MM.1S (cell line): Measurements from ENCODE around the gene FGF14.

Source experiments
- DNase-seq: peaks from one replicate; pipeline ENCODE4 v3.0.0-alpha.2; 2015
- H2AFZ ChIP-seq: fragments of 300-600 bp; sonication (generic); 2 replicates; pipeline ENCODE4 v1.6.0; 2016; ENCODE audit warnings: antibody characterized with exemption, low read length
- H3F3A ChIP-seq: fragments of 300-600 bp; sonication (generic); 2 replicates; pipeline ENCODE4 v1.6.1; 2016; ENCODE audit warnings: mild to moderate bottlenecking, antibody characterized with exemption, low read length, moderate library complexity, mixed read lengths; ENCODE audit not compliant: insufficient read depth
- H3K27ac ChIP-seq: fragments of 300-600 bp; sonication (generic); 2 replicates; pipeline ENCODE4 v1.5.1; 2016; ENCODE audit warnings: mild to moderate bottlenecking, low read length
- H3K27me3 ChIP-seq: fragments of 300-600 bp; sonication (generic); replicated peaks from 2 replicates; pipeline ENCODE4 v1.6.0; 2016; ENCODE audit warnings: low read length; ENCODE audit not compliant: insufficient read depth
- H3K36me3 ChIP-seq: fragments of 300-600 bp; sonication (generic); replicated peaks from 2 replicates; pipeline ENCODE4 v1.6.1; 2016; ENCODE audit warnings: mild to moderate bottlenecking, low read length, mixed read lengths; ENCODE audit not compliant: insufficient read depth
- H3K4me1 ChIP-seq: fragments of 300-600 bp; sonication (generic); 2 replicates; pipeline ENCODE4 v1.6.1; 2016; ENCODE audit warnings: low read length, mixed read lengths
- H3K4me2 ChIP-seq: fragments of 300-600 bp; sonication (generic); 2 replicates; pipeline ENCODE4 v1.6.0; 2016; ENCODE audit warnings: low read depth, low read length
- H3K4me3 ChIP-seq: fragments of 300-600 bp; sonication (generic); 2 replicates; pipeline ENCODE4 v1.5.1; 2016; ENCODE audit warnings: low read length, mixed read lengths
- H3K79me2 ChIP-seq: fragments of 300-600 bp; sonication (generic); 2 replicates; pipeline ENCODE4 v1.6.1; 2016; ENCODE audit warnings: mixed run types, low read length, mixed read lengths
- H3K9ac ChIP-seq: fragments of 300-600 bp; sonication (generic); 2 replicates; pipeline ENCODE4 v1.6.1; 2016; ENCODE audit warnings: low read length, mixed read lengths
- H3K9me2 ChIP-seq: fragments of 300-600 bp; sonication (generic); replicated peaks from 2 replicates; pipeline ENCODE4 v1.6.1; 2016; ENCODE audit warnings: mild to moderate bottlenecking, low read length, mixed read lengths; ENCODE audit not compliant: insufficient read depth
- H3K9me3 ChIP-seq: fragments of 300-600 bp; sonication (generic); replicated peaks from 2 replicates; pipeline ENCODE4 v1.6.1; 2016; ENCODE audit warnings: mild to moderate bottlenecking, low read length, mixed read lengths; ENCODE audit not compliant: insufficient read depth
- H4K20me1 ChIP-seq: fragments of 300-600 bp; sonication (generic); 2 replicates; pipeline ENCODE4 v1.6.1; 2016; ENCODE audit warnings: mild to moderate bottlenecking, low read length, moderate library complexity, mixed read lengths; ENCODE audit not compliant: insufficient read depth
- CTCF ChIP-seq: fragments of 300-600 bp; sonication (generic); IDR thresholded peaks from 2 replicates; pipeline ENCODE4 v1.5.1; 2016; ENCODE audit warnings: antibody characterized with exemption, low read length, mixed read lengths
- EZH2 ChIP-seq: fragments of 300-600 bp; sonication (generic); optimal IDR thresholded peaks from 2 replicates; pipeline ENCODE3; 2017; ENCODE audit warnings: low read depth, mild to moderate bottlenecking, antibody characterized with exemption, low read length, mixed read lengths
- EZH2phosphoT487 ChIP-seq: fragments of 300-600 bp; sonication (generic); IDR thresholded peaks from 2 replicates; pipeline ENCODE4 v1.6.1; 2018; ENCODE audit warnings: antibody characterized with exemption, low read length

FGF14 gene

GRCh38 chr13:101703081-101703480 lies 698.8 kb downstream of the FGF14 start:
- DNase-seq, result no peak
- H2AFZ ChIP-seq, result no peak overlapping the region
- no peaks in the 10 kb centered on the region for H4K20me1 ChIP-seq
- no peak overlapping the region for H3K4me2 ChIP-seq
- no peaks in the 10 kb centered on the region for H3K4me1 ChIP-seq
- TF ChIP-seq EZH2 (no peak), CTCF (no peak), EZH2phosphoT487 (no peak)
- H3K27me3 ChIP-seq, result no peaks in the 10 kb centered on the region
- no peaks in the 10 kb centered on the region for H3K9me2 ChIP-seq
- H3F3A ChIP-seq, result no peaks in the 10 kb centered on the region
- no peaks in the 10 kb centered on the region for H3K79me2 ChIP-seq
- no peaks in the 10 kb centered on the region for H3K9me3 ChIP-seq
- no peak overlapping the region for H3K4me3 ChIP-seq
- no peaks in the 10 kb centered on the region for H3K36me3 ChIP-seq
- no peak overlapping the region for H3K27ac ChIP-seq
- no peak overlapping the region for H3K9ac ChIP-seq

- no peaks in the 10 kb centered on the region for H3K36me3 ChIP-seq
Observed at GRCh38 chr13:101700598-101700997, 701.2 kb downstream of the FGF14 start.

DNA sequence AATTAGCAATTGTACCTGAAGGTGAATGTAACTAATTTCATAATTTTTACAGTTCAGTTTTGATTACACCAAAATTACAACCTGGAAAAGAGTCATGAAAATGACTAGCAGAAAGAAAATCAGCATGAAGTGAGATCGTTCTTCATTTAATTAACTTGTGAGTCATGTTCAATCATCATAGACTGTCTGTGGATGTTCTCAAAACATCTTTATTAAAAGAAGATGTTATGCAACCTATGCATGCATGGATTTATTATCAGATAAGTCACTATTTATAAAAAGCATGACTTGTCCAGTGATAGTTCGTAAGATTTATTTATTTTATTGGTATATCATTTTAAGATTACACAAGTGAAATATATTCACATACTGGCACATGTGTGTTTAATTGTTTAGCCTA lies 703.4 kb downstream of the FGF14 start:
- Histone ChIP-seq H3K27me3 (no peaks in the 10 kb centered on the region), H3K9ac (no peak overlapping the region), H3K4me2 (no peak overlapping the region), H3K4me1 (no peaks in the 10 kb centered on the region), H3K9me2 (no peaks in the 10 kb centered on the region), H3F3A (no peaks in the 10 kb centered on the region), H3K4me3 (no peak overlapping the region), H3K9me3 (no peaks in the 10 kb centered on the region), H3K36me3 (no peaks in the 10 kb centered on the region), H3K79me2 (no peaks in the 10 kb centered on the region), H4K20me1 (no peaks in the 10 kb centered on the region), H3K27ac (no peak overlapping the region), H2AFZ (no peak overlapping the region)
- no peak for TF ChIP-seq EZH2
- DNase-seq, result no peak

More at GRCh38 chr13:101700598-101700997, 701.2 kb downstream of the FGF14 start:
- no peaks in the 10 kb centered on the region for H3F3A ChIP-seq
- no peak overlapping the region for H2AFZ ChIP-seq
- no peak overlapping the region for H3K9ac ChIP-seq
- no peak overlapping the region for H3K4me3 ChIP-seq
- H3K9me3 ChIP-seq, result no peaks in the 10 kb centered on the region
- H3K27me3 ChIP-seq, result no peaks in the 10 kb centered on the region
- no peaks in the 10 kb centered on the region for H3K79me2 ChIP-seq
- DNase-seq, result no peak
- H3K4me2 ChIP-seq, result no peak overlapping the region
- no peaks in the 10 kb centered on the region for H4K20me1 ChIP-seq
- H3K4me1 ChIP-seq, result no peaks in the 10 kb centered on the region
- TF ChIP-seq EZH2phosphoT487 (no peak), CTCF (no peak), EZH2 (no peak)
- H3K9me2 ChIP-seq, result no peaks in the 10 kb centered on the region
- no peak overlapping the region for H3K27ac ChIP-seq

DNA sequence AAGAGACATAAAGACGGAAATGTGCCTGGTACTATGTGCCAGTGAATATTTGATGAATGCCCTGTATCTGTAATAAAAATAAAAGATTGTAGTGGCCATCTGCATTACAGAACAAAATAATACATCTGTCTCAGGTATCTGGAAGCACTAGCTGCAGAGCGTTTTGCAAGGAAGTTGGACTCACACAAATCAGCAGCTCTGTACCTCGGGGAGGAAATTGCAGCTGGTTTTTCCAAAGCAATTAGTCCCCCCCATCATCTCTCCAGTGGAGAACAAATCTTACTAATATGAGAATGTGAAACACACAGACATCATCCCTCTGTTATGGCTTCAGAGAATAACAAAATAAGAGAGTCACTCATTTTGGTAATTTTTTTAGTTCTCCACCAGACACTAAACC lies 704.1 kb downstream of the FGF14 start:
- Histone ChIP-seq H3F3A (no peaks in the 10 kb centered on the region), H3K27me3 (no peaks in the 10 kb centered on the region), H3K9ac (no peak overlapping the region), H3K4me2 (no peak overlapping the region), H3K9me2 (no peaks in the 10 kb centered on the region), H3K27ac (no peak overlapping the region), H3K4me3 (no peak overlapping the region), H3K36me3 (no peaks in the 10 kb centered on the region), H3K79me2 (no peaks in the 10 kb centered on the region), H2AFZ (no peak overlapping the region), H4K20me1 (no peaks in the 10 kb centered on the region), H3K4me1 (no peaks in the 10 kb centered on the region), H3K9me3 (no peaks in the 10 kb centered on the region)
- no peak for TF ChIP-seq EZH2phosphoT487
- no peak for TF ChIP-seq EZH2
- TF ChIP-seq CTCF, result no peak
- DNase-seq, result no peak
